HepG2 (cell line): Measurements from ENCODE around the gene SMIM13. TPM values are rescaled to one million over a fixed set of nuclear protein-coding genes. Genes with fewer than 3 reads are reported as not detected.

Experiments used
- HNRNPH1 ChIP-seq: fragments of 200-400 bp; formaldehyde crosslinking; optimal IDR thresholded peaks from 2 replicates; pipeline ENCODE3; 2017; ENCODE audit warnings: mild to moderate bottlenecking, low read depth, low read length
- MED8 ChIP-seq: sonication (generic); formaldehyde crosslinking; IDR thresholded peaks from 2 replicates; pipeline ENCODE4 v1.8.1; 2023; ENCODE audit warnings: mild to moderate bottlenecking, missing genetic modification reagents; ENCODE audit not compliant: insufficient replicate concordance
- NFE2L1 ChIP-seq: sonication (generic); formaldehyde crosslinking; IDR thresholded peaks from 2 replicates; pipeline ENCODE4 v1.4.0; 2020; ENCODE audit warnings: missing genetic modification reagents, mild to moderate bottlenecking, borderline replicate concordance
- NR2F2 ChIP-seq: IDR thresholded peaks from 2 replicates; pipeline ENCODE4 v1.6.1; 2012; ENCODE audit warnings: low read depth, inconsistent platforms, borderline replicate concordance
- TCF12 ChIP-seq, 2 experiments: fragments of 450-650 bp in 1 of 2; sonication (generic) in 1 of 2; formaldehyde crosslinking in 1 of 2; IDR thresholded peaks; 2 replicates each; pipeline versions ENCODE4 v1.6.1 to v1.8.0; 2017 to 2022; ENCODE audit warnings: antibody characterized with exemption in 1 of 2, mild to moderate bottlenecking in 1 of 2, missing genetic modification reagents in 1 of 2, moderate library complexity in 1 of 2
- TOE1 ChIP-seq: sonication (generic); formaldehyde crosslinking; IDR thresholded peaks from 2 replicates; pipeline ENCODE4 v1.4.0; 2020; ENCODE audit warnings: mild to moderate bottlenecking, missing genetic modification reagents
- ZC3H13 ChIP-seq: sonication (generic); formaldehyde crosslinking; IDR thresholded peaks from 2 replicates; pipeline ENCODE4 v1.8.1; 2023; ENCODE audit warnings: mild to moderate bottlenecking, missing genetic modification reagents, moderate library complexity
- ZNF432 ChIP-seq: sonication (generic); formaldehyde crosslinking; IDR thresholded peaks from 2 replicates; pipeline ENCODE4 v1.5.0; 2020; ENCODE audit warnings: missing genetic modification reagents, mild to moderate bottlenecking, borderline replicate concordance
- ZNF780A ChIP-seq: sonication (generic); formaldehyde crosslinking; IDR thresholded peaks from 2 replicates; pipeline ENCODE4 v1.8.0; 2022; ENCODE audit warnings: mild to moderate bottlenecking, missing genetic modification reagents, moderate library complexity
- polyA plus RNA-seq, 8 experiments: library from polyadenylated mRNA; depleted of rRNA in 3 of 8; stranded (reverse) in 7 of 8; unstranded in 1 of 8; fragments of >200 nt; fragmentation: Illumina TruSeq in 4 of 8; extraction: Trizol in 4 of 8; gene quantifications; 2 replicates each; pipeline versions ENCODE4 v1.2.1 to v1.2.3, GENCODE V29; 2011 to 2016; ENCODE audit warnings: low read depth in 4 of 8, missing spikeins in 1 of 8, mixed read lengths in 1 of 8; ENCODE audit not compliant: insufficient read depth in 1 of 8
- total RNA-seq, 5 experiments: library from RNA; depleted of rRNA; stranded (reverse); fragments of >200 nt; fragmentation: Illumina TruSeq; extraction: Trizol; gene quantifications; 2 replicates each; pipeline ENCODE4 v1.2.3, GENCODE V29; 2016; ENCODE audit warnings: low read depth in 1 of 5
- TF ChIP-seq, protein P1 (sequence below): sonication (generic); formaldehyde crosslinking; IDR thresholded peaks from 2 replicates; pipeline ENCODE4 v1.9.0; 2021; ENCODE audit warnings: missing genetic modification reagents, mild to moderate bottlenecking, borderline replicate concordance
- TF ChIP-seq, protein P2 (sequence below): IDR thresholded peaks from 2 replicates; pipeline ENCODE4 v1.6.1; 2016; ENCODE audit warnings: mild to moderate bottlenecking, missing biosample characterization, missing genetic modification reagents
- TF ChIP-seq, protein P3 (sequence below): IDR thresholded peaks from 2 replicates; pipeline ENCODE4 v1.6.1; 2016; ENCODE audit warnings: control low read depth
- TF ChIP-seq, protein P4 (sequence below), 2 experiments: sonication (generic) in 1 of 2; formaldehyde crosslinking in 1 of 2; IDR thresholded peaks; 2 replicates each; pipeline versions ENCODE4 v1.6.1 to v1.9.0; 2014 to 2022; ENCODE audit warnings: antibody characterized with exemption in 1 of 2, borderline replicate concordance in 1 of 2, inconsistent platforms in 1 of 2, low read depth in 1 of 2, missing genetic modification reagents in 1 of 2
- TF ChIP-seq, protein P5 (sequence below): sonication (generic); formaldehyde crosslinking; IDR thresholded peaks from 2 replicates; pipeline ENCODE4 v1.5.0; 2020; ENCODE audit warnings: mild to moderate bottlenecking, missing genetic modification reagents, borderline replicate concordance

The SMIM13 gene
- total and polyA plus RNA-seq, 2 of the 13 experiments (the other 11 are each of a cell fraction or from before 2014, with no cell fraction given), result 2.7 to 10.2 TPM

DNA sequence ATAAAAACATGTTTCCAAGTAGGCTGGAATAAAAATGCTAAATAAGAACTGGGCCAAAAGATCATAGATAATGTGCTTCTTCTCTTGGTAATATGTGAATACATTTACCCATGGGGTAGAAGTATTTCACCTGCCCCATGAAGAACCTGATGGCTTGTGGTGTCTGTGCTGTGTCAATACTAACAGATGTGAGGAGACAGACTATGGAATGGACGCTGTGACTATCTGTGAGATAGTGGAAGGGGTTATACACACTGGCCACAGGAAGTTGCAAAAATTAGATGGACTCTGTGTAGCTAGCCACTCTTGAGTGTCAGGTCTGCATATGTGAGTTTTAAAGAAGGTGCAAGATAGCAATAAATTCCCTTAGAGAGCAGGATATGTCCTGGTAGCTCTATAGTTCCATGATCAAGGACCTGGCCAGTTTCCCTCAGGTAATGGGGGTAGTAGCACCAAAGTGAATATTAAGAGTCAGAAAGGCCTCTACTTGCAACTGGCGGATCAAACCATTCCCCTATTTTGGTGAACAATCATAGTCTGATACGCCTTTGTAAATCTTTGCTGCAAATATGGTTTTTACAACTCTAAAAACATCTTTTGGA lies 90.2 kb downstream of the SMIM13 start (continued):
- TF ChIP-seq TCF12 (IDR thresholded peaks at IDR 0.05) (no peak), TCF12 (CRISPR knock-in tag; IDR thresholded peaks at IDR 0.05) (no peak), TOE1 (CRISPR knock-in tag) (no peak), NFE2L1 (no peak), HNRNPH1 (no peak), NR2F2 (no peak), ZC3H13 (CRISPR knock-in tag) (peak; percentile 93), MED8 (CRISPR knock-in tag) (no peak), ZNF780A (CRISPR knock-in tag) (no peak), ZNF432 (CRISPR knock-in tag) (no peak)
- TF ChIP-seq, protein P1, sequence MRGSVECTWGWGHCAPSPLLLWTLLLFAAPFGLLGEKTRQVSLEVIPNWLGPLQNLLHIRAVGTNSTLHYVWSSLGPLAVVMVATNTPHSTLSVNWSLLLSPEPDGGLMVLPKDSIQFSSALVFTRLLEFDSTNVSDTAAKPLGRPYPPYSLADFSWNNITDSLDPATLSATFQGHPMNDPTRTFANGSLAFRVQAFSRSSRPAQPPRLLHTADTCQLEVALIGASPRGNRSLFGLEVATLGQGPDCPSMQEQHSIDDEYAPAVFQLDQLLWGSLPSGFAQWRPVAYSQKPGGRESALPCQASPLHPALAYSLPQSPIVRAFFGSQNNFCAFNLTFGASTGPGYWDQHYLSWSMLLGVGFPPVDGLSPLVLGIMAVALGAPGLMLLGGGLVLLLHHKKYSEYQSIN (CRISPR knock-in tag), result no peak
- TF ChIP-seq, protein P2, sequence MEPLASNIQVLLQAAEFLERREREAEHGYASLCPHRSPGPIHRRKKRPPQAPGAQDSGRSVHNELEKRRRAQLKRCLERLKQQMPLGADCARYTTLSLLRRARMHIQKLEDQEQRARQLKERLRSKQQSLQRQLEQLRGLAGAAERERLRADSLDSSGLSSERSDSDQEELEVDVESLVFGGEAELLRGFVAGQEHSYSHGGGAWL, result no peak
- TF ChIP-seq, protein P3, sequence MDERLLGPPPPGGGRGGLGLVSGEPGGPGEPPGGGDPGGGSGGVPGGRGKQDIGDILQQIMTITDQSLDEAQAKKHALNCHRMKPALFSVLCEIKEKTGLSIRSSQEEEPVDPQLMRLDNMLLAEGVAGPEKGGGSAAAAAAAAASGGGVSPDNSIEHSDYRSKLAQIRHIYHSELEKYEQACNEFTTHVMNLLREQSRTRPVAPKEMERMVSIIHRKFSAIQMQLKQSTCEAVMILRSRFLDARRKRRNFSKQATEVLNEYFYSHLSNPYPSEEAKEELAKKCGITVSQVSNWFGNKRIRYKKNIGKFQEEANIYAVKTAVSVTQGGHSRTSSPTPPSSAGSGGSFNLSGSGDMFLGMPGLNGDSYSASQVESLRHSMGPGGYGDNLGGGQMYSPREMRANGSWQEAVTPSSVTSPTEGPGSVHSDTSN (CRISPR knock-in tag), result no peak
- TF ChIP-seq, protein P4, sequence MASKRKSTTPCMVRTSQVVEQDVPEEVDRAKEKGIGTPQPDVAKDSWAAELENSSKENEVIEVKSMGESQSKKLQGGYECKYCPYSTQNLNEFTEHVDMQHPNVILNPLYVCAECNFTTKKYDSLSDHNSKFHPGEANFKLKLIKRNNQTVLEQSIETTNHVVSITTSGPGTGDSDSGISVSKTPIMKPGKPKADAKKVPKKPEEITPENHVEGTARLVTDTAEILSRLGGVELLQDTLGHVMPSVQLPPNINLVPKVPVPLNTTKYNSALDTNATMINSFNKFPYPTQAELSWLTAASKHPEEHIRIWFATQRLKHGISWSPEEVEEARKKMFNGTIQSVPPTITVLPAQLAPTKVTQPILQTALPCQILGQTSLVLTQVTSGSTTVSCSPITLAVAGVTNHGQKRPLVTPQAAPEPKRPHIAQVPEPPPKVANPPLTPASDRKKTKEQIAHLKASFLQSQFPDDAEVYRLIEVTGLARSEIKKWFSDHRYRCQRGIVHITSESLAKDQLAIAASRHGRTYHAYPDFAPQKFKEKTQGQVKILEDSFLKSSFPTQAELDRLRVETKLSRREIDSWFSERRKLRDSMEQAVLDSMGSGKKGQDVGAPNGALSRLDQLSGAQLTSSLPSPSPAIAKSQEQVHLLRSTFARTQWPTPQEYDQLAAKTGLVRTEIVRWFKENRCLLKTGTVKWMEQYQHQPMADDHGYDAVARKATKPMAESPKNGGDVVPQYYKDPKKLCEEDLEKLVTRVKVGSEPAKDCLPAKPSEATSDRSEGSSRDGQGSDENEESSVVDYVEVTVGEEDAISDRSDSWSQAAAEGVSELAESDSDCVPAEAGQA (IDR thresholded peaks at IDR 0.05; ENCODE audit: low read depth), result no peak
- TF ChIP-seq, protein P4 (CRISPR knock-in tag; IDR thresholded peaks at IDR 0.05; ENCODE audit: borderline replicate concordance), result no peak
- TF ChIP-seq, protein P5, sequence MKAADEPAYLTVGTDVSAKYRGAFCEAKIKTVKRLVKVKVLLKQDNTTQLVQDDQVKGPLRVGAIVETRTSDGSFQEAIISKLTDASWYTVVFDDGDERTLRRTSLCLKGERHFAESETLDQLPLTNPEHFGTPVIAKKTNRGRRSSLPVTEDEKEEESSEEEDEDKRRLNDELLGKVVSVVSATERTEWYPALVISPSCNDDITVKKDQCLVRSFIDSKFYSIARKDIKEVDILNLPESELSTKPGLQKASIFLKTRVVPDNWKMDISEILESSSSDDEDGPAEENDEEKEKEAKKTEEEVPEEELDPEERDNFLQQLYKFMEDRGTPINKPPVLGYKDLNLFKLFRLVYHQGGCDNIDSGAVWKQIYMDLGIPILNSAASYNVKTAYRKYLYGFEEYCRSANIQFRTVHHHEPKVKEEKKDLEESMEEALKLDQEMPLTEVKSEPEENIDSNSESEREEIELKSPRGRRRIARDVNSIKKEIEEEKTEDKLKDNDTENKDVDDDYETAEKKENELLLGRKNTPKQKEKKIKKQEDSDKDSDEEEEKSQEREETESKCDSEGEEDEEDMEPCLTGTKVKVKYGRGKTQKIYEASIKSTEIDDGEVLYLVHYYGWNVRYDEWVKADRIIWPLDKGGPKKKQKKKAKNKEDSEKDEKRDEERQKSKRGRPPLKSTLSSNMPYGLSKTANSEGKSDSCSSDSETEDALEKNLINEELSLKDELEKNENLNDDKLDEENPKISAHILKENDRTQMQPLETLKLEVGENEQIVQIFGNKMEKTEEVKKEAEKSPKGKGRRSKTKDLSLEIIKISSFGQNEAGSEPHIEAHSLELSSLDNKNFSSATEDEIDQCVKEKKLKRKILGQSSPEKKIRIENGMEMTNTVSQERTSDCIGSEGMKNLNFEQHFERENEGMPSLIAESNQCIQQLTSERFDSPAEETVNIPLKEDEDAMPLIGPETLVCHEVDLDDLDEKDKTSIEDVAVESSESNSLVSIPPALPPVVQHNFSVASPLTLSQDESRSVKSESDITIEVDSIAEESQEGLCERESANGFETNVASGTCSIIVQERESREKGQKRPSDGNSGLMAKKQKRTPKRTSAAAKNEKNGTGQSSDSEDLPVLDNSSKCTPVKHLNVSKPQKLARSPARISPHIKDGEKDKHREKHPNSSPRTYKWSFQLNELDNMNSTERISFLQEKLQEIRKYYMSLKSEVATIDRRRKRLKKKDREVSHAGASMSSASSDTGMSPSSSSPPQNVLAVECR (CRISPR knock-in tag), result no peak
